NCI-H748 (cell line): ENCODE measurements around the gene SLC30A9.

ENCODE experiments used
- DNase-seq: peaks from one replicate; lab custom pipeline; 2025; ENCODE audit not compliant: unreplicated experiment; lab: John Stamatoyannopoulos, UW

Gene SLC30A9

DNA sequence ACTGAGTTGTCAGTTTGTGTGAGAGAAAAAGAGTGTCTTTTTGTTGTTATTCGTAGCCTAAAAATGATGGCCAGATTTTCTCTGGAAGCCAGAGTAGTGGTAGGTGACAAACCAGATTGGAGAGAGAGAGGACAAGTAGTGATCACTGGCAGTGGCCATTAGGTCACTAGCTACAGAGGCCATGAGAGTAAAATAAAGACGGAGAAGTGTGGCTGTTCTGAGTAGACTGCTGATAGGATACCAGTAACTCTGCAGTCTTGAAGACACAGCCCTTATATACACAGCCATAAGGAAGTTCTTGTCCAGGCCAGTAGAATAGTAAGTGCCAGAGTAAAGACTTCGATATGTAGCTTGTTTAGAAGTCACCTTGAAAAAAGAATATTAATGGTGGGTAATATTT is 7.7 kb downstream of the SLC30A9 start:
- no peak for DNase-seq

DNA sequence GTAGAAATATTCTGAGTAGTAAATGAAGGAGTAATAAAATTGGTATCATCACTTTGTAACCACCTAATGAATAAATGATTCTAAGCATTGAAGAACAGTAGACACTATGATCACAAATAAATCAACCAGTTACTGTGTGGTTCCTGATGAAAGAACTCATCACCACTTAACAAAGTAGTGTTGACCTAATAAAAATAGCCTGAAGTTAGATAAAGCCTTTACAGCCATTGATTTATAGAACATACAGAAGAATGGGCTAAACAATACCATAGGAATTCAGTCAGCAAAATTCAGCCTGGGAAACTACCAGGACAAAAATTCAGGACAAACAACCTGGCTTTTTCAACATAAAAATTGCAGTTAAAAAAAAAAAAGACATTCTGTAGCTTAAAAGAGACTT is 9.0 kb downstream of the SLC30A9 start:
- DNase-seq: no peak

DNA sequence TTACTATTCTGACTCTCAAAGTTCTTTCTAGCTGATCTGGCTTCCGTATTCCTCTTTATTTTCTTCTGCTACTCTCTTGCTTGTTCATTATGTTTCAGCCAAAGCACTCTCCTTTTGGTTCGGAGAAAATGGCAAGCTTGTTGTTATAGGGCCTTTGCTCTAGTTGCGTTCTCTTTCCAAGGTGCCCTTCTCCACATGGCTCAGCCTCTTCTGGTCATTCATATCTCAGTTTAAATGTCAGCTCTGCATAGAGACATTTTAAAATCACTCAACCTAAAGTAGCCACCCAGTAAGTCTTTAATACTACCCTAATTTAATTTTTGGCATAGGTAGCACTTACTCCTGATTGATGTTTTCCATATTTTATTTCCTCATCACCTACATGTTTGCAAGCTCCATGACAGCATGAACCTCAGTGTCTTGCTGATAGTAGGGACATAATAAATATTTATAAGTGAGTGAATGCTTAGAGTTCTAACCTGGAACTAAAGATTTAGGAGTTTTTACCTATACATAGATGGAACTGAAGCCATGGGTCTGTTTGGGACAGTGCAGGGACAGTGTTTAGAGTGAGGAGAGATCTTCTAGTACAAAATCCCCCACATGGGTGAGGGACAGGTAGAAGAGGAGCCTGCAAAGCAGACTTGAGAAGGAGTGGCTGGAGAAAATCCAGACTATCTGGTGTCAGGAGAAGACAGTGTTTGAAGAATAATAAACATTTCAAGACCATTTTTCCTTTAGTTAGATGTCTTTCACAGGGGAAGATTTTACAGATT is 17.9 kb downstream of the SLC30A9 start:
- no peak for DNase-seq

DNA sequence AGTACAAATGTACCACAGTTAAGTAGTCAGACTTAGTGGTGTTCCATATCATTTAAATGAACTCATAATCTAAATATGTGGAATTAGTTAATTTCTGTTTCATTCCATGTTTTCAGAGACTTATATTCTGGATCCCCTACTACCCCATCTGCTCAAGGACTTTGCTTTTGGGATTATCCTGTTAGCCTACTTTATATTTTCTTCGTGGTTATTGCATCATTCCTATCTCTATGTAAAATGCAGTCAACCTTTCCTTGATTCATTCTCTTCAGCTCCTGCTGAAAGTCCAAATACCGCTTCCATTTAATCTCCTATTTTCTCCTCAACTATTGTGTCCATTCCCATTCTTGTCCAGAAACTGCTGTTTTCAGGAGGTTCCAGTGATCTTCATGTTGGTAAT is 25.1 kb downstream of the SLC30A9 start:
- no peak for DNase-seq

DNA sequence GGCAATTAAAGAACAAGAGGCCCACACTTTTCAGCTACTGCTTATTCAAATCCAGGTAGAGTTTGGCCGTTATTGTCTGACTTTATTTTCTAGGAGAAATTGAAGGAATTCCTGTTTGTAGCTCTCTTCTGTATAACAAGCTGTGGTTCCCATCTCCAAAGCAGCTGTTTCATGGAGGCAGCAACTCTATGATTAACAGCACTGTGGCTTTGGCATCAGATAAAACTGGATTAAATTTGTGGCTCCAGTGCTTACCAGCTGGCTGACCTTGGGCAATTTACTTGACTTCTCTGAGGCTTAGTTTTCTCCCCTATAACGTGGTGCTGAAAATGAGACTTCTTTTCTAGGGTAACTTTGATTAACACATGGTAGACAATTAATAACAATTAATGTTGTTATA is 28.1 kb downstream of the SLC30A9 start:
- no peak for DNase-seq

DNA sequence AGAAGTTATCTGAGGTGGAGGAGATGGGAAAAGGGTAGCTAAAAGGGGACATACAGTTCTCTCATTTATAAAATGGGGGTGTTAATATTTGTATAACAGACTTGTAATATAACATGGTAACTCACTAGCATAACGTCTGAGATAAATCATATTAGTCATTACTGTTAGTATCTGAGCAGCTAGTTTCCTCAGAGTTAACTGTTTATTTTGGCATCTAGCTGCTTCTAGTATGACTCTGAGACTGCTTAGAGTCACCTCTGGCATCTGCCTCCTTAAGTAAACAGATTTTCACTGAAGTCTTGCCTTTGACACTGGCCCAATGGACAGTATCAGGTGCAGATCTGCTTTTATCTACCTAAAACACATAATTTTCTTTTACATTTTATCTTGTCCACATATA is 58.1 kb downstream of the SLC30A9 start:
- no peak for DNase-seq

DNA sequence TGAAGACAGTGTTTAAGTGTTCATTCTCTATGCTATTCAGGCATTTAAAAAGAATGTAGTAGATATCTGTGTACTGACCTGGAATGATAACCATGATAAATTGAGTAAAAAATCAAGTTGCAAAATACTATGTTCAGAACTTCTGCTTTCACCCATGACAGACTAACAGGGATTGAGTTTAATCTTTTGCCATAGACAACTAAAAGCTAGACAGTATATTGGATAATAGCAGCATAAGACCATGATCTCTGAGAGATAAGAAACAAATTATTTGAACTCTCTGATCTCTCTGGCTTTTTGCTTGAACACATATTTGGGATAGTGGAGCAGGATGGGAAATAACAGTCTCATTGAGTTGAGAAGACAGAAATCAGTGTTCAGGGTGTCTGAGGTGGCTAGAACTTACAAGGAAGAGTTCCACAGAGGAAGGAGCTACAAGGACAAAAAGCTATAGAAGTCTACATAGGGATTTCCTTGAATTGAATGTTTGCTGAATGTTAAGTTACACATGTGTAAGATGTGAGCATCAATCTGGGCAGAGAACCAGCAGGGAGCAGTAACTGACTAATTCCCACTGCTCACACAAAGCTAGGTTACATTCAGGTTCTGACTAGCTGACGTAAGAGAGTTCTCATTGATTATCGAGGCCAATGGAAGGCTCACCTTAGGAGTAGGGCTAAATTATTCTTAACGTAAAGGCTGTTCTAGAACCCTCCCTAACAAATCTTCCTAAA is 60.4 kb downstream of the SLC30A9 start:
- no peak for DNase-seq

DNA sequence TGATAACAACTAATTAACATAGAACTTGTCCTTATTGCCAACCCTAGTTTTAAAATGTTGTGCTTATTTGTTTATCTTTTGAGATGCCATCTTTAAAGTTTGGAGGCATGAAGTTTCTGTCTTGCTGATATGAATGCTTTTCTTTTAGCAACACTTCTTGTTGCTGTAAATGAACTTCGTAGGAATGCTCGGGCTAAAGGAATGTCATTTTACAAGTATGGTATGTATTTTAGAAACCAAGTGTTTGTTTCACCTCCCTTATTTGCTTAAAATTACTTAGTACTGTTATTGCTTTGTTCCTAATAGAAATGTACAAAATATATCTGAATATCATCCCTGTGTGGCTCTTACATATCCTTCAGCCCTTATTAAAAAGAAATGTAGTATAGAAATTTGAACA is 76.1 kb downstream of the SLC30A9 start:
- no peak for DNase-seq

DNA sequence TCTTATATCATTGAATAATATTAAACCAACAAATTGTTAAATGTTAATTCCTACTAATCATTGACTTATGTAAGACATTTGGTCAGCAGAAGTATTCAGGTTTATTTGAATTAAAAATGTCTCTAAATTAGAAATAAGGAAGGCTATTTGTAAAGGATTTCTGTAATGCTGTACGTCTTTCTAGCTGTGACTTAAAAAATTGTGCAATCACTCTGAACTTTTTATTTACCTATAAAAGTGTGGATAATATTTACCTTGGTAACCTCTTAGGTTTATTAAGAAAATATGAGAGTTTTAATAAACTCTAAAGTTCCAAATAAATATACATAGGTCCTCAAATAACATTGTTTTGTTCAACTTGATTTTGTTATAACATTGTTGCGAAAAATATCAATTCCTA is 76.9 kb downstream of the SLC30A9 start:
- no peak for DNase-seq

DNA sequence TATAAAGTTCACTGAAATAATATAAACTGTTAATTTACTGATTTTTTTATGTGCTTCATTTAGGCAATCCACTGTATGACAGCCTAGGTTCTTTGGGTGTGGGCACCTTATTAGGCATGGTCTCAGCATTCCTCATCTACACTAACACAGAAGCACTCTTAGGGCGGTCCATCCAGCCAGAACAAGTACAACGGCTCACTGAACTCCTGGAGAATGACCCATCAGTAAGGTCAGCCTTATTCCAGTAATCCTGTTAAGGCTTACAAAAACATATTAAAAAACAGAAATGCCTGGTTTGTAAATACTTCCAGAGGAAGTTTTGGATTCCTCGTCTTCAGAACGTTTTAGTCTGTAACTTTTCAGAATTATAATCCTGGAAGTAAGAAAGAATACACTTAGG is 80.1 kb downstream of the SLC30A9 start:
- DNase-seq: no peak

DNA sequence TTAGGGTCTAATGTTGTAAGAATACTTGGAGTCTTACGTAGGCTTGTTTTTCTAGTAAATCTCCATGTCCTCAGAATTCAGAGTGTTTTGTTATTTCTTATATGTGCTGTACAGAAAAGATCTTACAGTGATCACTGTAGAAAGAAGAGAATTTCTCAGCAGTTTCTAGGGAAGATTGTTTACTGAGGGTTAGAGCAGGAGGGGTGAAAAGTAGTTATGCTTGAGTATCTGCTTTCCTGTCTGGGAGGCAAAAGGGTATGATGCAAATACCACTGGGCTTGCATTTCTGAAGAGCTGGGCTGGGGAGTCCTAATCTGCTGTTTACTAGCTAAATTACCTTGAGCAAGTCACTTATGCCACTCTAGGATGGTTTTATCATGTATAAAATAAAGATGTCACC is 84.0 kb downstream of the SLC30A9 start:
- no peak for DNase-seq

DNA sequence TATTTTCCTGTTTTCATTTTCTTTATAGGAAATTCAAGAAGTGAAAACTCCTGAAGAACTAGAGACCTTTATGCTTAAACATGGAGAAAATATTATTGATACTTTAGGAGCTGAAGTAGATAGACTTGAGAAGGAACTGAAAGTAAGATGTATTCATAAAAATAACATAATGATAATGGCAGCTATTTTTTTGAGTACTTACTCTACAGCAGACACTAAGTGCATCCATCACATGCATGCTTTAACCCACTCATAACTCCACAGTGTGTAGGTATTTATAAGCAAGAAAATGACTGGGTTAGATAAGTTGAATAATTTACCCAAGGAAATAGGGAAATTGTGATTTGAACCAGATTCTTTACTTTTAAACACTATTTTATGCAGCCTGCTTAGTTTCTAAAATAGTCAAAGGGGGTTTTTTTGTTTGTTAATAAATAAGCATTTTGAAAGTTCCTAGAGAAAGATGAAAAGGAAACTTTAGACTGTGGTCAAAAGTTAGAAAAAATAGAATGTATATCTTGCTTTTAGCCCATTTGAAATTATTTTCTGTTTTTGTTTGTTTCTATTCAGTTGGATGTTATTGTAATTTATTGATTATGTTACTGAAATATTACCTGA is 88.0 kb downstream of the SLC30A9 start:
- no peak for DNase-seq

DNA sequence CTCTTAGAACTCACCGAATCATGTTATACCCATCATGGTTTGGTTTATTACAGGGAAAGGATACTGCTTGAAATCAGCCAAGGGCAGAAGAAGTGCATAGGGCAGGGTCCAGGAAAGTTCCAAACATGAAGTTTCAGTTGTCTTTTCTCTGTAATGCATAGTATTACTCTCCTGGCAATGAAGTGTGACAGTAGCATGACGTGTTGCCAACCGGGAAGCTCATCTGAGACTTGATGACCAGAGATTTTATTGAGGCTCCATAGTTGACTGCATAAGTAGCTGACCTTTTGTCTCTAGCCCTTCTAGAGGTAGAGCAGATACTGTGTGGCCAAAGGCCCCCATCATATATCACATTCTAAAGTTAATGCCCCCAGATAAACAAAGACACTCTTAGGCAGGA is 90.0 kb downstream of the SLC30A9 start:
- no peak for DNase-seq

DNA sequence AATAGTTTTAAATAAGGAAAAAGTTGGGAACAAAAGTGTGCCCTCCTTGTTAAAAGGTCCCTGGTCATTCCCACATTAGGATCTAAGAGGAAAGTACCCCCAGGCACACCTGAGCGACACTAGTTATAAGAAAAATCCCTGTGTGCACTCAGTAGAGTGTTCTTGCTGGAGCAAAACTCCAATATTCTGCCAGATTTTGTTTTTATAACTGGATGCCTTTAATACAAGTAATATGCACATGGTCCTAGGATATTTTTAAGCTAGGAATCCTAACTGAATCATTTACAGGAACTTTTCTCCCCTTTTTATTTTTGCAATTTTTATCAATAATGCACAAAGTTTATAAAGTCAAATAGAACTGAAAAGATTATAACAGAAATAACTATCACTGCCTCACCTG is 93.5 kb downstream of the SLC30A9 start:
- no peak for DNase-seq

DNA sequence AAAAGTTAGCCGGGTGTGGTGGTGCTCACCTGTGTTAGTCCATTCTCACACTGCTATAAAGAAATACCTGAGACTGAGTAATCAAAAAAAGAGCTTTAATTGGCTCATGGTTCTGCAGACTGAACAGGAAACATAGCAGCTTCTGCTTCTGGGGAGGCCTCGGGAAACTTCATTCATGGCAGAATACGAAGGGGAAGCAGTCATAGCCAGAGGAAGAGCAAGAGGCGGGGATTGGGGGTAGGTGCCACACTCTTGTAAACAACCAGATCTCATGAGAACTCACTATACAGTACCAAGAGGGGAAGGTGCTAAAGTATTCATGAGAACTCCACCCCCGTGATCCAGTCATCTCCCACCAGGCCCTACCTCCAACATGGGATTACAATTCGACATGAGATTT is 98.1 kb downstream of the SLC30A9 start:
- DNase-seq: no peak

DNA sequence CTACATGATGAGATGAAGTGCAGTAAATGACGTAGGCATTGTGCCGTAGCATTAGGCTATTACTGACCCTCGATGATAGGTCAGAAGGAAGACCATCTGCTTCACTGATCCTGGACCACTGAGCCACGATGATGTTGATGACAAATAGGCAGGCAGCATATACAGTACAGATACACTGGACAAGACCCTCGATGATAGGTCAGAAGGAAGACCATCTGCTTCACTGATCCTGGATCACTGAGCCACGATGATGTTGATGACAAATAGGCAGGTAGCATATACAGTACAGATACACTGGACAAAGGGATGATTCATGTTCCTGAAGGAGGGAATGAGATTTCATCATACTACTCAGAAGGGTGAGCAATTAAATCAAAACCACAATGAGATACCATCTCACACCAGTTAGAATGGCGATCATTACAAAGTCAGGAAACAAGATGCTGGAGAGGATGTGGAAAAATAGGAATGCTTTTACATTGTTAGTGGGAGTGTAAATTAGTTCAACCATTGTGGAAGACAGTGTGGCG is 111.2 kb downstream of the SLC30A9 start:
- no peak for DNase-seq

DNA sequence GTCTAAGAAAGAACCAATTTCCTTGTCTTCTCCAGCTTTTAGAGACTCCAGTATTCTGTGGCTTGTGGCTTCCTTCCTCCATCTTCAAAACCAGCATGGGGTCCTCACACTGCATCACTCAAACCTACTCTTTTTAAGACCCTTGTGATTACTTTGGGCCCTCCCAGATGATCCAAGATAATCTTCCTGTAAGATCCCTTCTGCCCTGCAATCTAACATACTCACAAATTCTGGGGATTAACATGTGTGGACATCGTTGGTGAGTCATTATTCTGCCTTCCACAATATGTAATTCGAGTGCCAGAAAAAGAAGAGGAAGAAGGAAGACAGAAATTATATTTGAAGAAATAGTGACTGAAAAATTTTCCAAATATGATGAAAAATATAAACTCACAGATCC is 114.2 kb downstream of the SLC30A9 start:
- no peak for DNase-seq

DNA sequence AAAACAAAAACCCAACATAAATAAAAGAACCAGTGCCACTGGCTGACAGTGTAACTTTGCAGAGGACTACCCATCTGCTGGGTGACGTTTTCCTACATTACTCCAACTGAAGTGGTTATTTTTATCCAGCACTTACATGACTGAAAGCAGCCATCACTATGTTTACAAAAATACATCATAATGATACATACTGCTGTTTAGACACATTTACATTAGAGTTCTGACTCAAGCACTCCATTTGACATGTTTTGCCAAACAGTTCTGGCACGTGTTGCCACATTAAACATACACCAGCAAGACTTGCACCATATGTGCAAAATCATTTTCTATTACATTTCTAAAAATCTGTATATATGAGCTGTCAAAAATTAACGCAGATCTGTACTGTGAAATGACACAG is 122.5 kb downstream of the SLC30A9 start:
- no peak for DNase-seq

DNA sequence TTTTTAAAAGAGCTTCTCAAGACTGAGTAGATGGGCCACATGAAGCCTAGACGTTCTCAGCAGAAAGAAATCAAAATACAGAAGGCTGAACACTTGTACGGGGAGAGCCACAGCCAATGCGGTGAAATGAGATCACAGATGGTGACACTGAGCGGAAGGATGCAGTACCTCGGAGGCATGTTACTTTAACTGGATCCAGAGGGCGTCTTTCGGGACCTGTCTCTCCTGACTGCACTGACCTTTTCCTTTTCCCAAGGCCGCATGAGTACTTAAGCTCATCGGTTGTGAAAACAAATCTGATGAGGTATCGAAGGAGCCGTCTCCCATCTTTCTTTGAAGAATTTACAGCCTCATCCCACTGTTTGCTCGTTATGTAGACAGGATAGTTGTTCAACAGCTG is 129.6 kb downstream of the SLC30A9 start:
- DNase-seq: no peak

DNA sequence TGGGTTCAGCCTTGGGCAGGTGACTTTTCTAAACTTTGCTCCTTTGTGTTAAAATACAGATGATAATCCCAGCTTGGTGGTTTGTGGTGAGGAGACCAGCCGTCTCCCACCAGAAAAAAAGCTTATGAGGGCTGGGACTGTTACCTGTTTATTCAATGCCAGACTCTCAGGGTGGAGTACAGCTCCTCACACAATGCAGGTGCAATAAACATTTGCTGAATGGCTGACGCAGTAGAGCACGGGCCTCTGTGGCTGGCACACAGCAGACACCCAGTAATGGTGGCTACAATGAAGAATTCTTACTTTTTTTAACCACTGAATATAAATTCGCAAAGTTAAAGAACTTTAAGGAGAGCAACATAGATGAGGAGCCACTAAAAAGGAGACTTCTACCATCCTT is 131.9 kb downstream of the SLC30A9 start:
- DNase-seq: peak; percentile 61

DNA sequence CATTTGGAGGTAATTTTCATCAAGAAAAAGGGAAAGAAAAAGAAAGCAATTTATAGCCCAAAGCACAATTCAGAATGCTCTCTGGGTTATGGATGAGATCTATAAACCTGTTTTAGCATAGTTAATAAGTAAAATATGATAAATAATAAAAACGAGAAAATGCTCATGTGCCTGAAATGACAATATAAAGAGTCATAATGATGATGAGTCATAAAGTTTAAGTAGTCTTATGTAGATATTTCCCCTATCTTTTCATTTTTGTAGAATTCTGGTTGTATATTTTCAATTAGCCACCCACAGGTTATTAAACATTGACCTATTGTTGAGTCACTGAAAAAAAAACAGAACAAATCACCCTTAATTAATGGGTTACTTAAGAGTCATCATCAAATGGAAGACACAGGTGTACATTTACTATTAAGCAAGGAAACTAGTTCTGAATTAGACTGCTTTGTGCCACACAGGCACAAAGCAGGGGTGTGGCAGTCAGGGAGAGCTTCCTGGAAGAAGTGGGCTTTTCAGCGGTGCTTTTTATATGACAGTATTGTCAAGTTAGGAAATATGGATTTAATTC is 132.8 kb downstream of the SLC30A9 start:
- peak; percentile 24 for DNase-seq

DNA sequence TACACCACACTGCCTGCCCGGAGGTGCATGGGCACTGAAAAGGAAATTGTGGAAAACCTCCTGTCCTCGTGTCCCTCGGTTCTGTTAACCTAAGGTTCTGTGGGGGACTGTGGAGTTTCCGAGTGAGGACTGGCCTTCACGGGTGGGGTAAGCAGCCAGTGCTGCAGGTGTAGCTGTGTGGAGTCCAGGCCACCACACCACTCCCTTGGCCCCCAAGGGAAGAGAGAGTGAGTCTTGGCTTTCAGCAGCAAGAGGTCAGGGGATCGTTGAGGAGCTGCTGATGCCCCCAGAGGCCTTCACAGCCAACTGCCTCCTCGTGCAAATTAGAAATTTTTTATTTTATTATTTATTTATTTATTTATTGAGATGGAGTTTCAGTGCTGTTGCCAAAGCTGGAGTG is 141.8 kb downstream of the SLC30A9 start:
- DNase-seq: no peak
